Heart right ventricle (tissue), 16 donors: ENCODE data around the gene ALK. TPM values are rescaled to one million over a fixed set of nuclear protein-coding genes. Genes with fewer than 3 reads are reported as not detected.

Experiments used
- ATAC-seq, 8 donors: fragments of 200-7000 bp; cut with Tn5 transposase; one replicate each; pipeline ENCODE4 v1.9.1; 2020; ENCODE audit warnings: mild to moderate bottlenecking in 8 of 8, moderate library complexity in 8 of 8, moderate number of reproducible peaks in 1 of 8
- DNase-seq, 2 donors: peaks; one replicate each; pipeline ENCODE4 v3.0.0-alpha.2; 2020
- H3K27ac ChIP-seq, 10 donors: fragments of 200-600 bp; sonication (generic) in 2 of 10; one replicate each; pipeline versions ENCODE4 v1.5.0 to v1.8.0; 2020 to 2022; ENCODE audit warnings: mild to moderate bottlenecking in 3 of 10
- H3K27me3 ChIP-seq, 7 donors: fragments of 200-600 bp; one replicate each; pipeline ENCODE4 v1.8.0; 2021 to 2022; ENCODE audit warnings: mild to moderate bottlenecking in 2 of 7
- H3K36me3 ChIP-seq, 9 donors: fragments of 200-600 bp; sonication (generic) in 1 of 9; one replicate each; pipeline versions ENCODE4 v1.5.0 to v1.8.0; 2020 to 2022; ENCODE audit warnings: mild to moderate bottlenecking in 2 of 9
- H3K4me1 ChIP-seq, 9 donors: fragments of 200-600 bp; sonication (generic) in 1 of 9; one replicate each; pipeline versions ENCODE4 v1.5.0 to v1.8.0; 2020 to 2022; ENCODE audit warnings: mild to moderate bottlenecking in 4 of 9
- H3K4me3 ChIP-seq, 10 donors: fragments of 200-600 bp; sonication (generic) in 2 of 10; one replicate each; pipeline versions ENCODE4 v1.5.0 to v1.8.0; 2020 to 2022; ENCODE audit warnings: mild to moderate bottlenecking in 7 of 10, moderate library complexity in 2 of 10
- H3K9me3 ChIP-seq, 11 donors: fragments of 200-600 bp in 10 of 11; sonication (generic) in 2 of 11; one replicate each; pipeline versions ENCODE4 v1.5.0 to v1.8.0; 2013 to 2022; ENCODE audit warnings: mild to moderate bottlenecking in 2 of 11, control low read depth in 1 of 11, moderate library complexity in 1 of 11
- CTCF ChIP-seq, 9 donors: fragments of 200-600 bp; sonication (generic) in 2 of 9; IDR thresholded peaks; one replicate each; pipeline versions ENCODE4 v1.5.0 to v1.8.0; 2021 to 2022; ENCODE audit warnings: antibody characterized with exemption in 9 of 9, mild to moderate bottlenecking in 5 of 9, moderate library complexity in 1 of 9
- WGBS, 2 donors: extraction: QIAGEN DNeasy Blood & Tissue Kit; methylation state at CpG; one replicate each; pipeline ENCODE4 v1.1.7; 2013; ENCODE audit warnings: inconsistent platforms in 1 of 2; 5-methylcytosine and 5-hydroxymethylcytosine counted together
- intact Hi-C, 10 donors: fragments of 100-400 bp; cut with DNase I; formaldehyde crosslinking; loops; one replicate each; pipeline versions ENCODE4 v1.11.1 to v1.14.2; 2022
- polyA plus RNA-seq, 2 donors: library from polyadenylated mRNA; stranded (reverse); fragments of 200-250 nt; gene quantifications; one replicate each; pipeline ENCODE4 v1.2.3, GENCODE V29; 2013
- total RNA-seq, 10 donors: library from RNA; stranded (reverse); fragmentation: NEBNext Ultra II Directional in 3 of 10; extraction: Animal tissue kit (Norgen Biotek cat#: 25700) in 3 of 10; gene quantifications; one replicate each; pipeline versions ENCODE4 v1.2.1 to v1.2.4, GENCODE V29; 2021 to 2023
- donor health status: Arrhythmogenic right ventricular cardiomyopathy.
- donor health status: ischemic (EF 13 %, LVEDD 7.1; RV severe dilation, severe dysfunction).
- donor health status: healthy with polysubstance abuse.
- donor health status: DM: no; HTN: yes; CAD: no.
- donor health status: DM: no; HTN: no; CAD: no.
- donor health status: ischemic (EF 25% LVEDD 6.9; RV normal size, moderate dysfunction).
- donor health status: ischemic (EF 25% LVEDD 5.7; RV mildly dilated, moderate dysfunction).
- donor health status: healthy.
- donor health status: DM: yes; HTN: yes; CAD: no.
- donor health status: Ischemic cardiomyopathy.
- donor health status: ischemic (EF 35%, LVEDD 5.7; RV mildly dilated, moderate dysfunction).
- donor health status: nonischemic (EF 11% LVEDD 7.7; RV severe dilation, severe dysfunction).
- donor health status: DM: yes; HTN: yes; CAD: no.
- donor health status: PGD.
- donor health status: ischemic (EF 29% LVEDD 5.4; RV normal size, mild dysfunction).
- donor health status: nonischemic (EF 23%, LVEDD 6.1; RV moderate dilation, normal function).

Gene ALK
- total and polyA plus RNA-seq, 12 donors, result 0.01 to 0.24 (median 0.08) TPM; not detected in 7

DNA sequence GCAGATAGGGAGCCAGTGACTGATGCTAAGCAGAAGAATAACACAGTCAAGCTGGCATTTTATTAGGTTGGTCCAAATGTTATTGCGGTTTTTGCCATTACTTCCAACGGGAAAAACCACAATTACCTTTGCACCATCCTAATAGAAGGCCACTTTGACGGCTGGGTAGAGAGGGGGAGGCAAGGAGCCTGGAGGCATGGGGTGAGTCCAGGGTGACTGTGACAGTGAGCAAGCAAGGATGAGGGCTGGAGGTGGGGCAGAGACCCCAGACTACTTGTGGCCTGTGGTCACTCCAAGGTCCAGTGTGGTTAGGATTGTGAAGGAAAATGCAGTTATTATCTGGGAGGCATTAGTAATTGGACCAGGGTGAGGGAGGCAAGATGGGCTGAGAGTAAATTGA, 416.6 kb downstream of the ALK start:
- 89 to 94% methylated on average over 3 of the region's 3 CpGs for WGBS, 2 donors
- H3K9me3 ChIP-seq, result peaks cover 0 to 4% (median 0%) of the 10 kb centered on the region in 11 donors
- H3K27me3 ChIP-seq, result peaks cover 0 to 16% (median 5%) of the 10 kb centered on the region in 7 donors
- H3K4me1 ChIP-seq, result no peaks in the 10 kb centered on the region
- H3K4me3 ChIP-seq, result no peak overlapping the region
- DNase-seq (no peak), ATAC-seq (no peak)
- intact Hi-C loops, result no loop called here
- no peak overlapping the region for H3K27ac ChIP-seq
- H3K36me3 ChIP-seq, result no peaks in the 10 kb centered on the region
- no peak for TF ChIP-seq CTCF (IDR thresholded peaks at IDR 0.05)

DNA sequence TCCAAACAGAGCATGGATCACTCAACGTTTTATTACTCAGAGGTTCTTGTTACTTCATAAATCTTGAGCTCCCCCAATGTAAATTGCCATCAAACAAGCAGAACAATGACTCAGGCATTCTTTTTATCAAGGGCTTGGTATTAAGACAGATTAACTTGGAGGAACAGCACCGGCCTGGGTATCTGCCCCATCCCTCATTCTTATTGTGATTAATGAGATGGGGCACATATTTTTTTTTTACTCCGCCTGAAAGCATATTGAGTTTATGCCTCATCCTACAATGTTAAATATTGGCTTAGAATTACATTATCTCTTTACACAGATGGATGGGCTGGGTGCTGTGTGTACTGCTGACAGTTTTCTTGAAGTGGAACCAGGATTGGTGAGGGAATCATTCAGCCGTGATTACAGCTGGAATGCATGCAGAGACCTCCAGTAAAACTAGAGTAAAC, 418.9 kb downstream of the ALK start:
- Histone ChIP-seq H3K4me3 (no peak overlapping the region), H3K27me3 (peaks cover 0 to 18% (median 5%) of the 10 kb centered on the region in 7 donors), H3K27ac (no peak overlapping the region), H3K36me3 (no peaks in the 10 kb centered on the region), H3K9me3 (no peaks in the 10 kb centered on the region), H3K4me1 (no peaks in the 10 kb centered on the region)
- ATAC-seq (no peak), DNase-seq (no peak)
- TF ChIP-seq CTCF (IDR thresholded peaks at IDR 0.05), result no peak
- WGBS, 2 donors, result 51 to 59% methylated on average over 4 of the region's 4 CpGs
- intact Hi-C loops, result no loop called here

DNA sequence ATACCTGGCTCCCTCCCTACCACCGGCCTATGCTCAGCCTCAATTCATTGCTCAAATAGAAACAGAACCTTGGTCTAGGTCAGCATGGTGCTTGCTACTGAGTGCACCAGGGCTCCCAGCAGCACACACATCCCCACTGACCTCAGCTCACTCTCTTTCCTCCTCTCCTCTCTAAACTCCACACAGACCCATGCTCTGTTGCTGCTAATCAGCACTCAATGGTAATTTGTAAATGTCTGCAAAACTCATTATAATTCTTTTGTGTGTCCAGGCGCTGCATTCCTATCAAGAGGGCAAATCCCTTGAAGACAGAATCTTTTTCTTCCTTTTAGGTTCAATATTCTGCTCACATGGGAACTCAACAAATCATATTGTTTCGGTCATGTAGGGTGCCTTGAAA, 424.0 kb downstream of the ALK start:
- DNase-seq, result no peak
- Histone ChIP-seq H3K4me3 (no peak overlapping the region), H3K4me1 (no peaks in the 10 kb centered on the region), H3K27ac (no peak overlapping the region), H3K9me3 (no peaks in the 10 kb centered on the region), H3K27me3 (peaks cover 0 to 13% (median 0%) of the 10 kb centered on the region in 7 donors), H3K36me3 (no peaks in the 10 kb centered on the region)
- intact Hi-C loops, result no loop called here
- TF ChIP-seq CTCF (IDR thresholded peaks at IDR 0.05), result no peak
- WGBS, 2 donors, result 93 to 96% methylated on average over 3 of the region's 3 CpGs
- ATAC-seq, result no peak

GRCh38 chr2:29496198-29496597, 425.2 kb downstream of the ALK start:
- Histone ChIP-seq H3K27me3 (peaks cover 0 to 7% (median 0%) of the 10 kb centered on the region in 7 donors), H3K4me3 (no peak overlapping the region), H3K4me1 (no peaks in the 10 kb centered on the region), H3K36me3 (no peaks in the 10 kb centered on the region), H3K9me3 (no peaks in the 10 kb centered on the region), H3K27ac (no peak overlapping the region)
- intact Hi-C loops, result no loop called here
- 50 to 66% methylated on average over 1 of the region's 1 CpG for WGBS, 2 donors
- no peak for TF ChIP-seq CTCF (IDR thresholded peaks at IDR 0.05)
- ATAC-seq (no peak), DNase-seq (no peak)
